HG03159 (cell line): Measurements from ENCODE around the gene DLGAP1.

Experiments used
- ATAC-seq: cut with Tn5 transposase; IDR thresholded peaks from one replicate; pipeline ENCODE4 v1.9.1; 2021; ENCODE audit warnings: mild to moderate bottlenecking, moderate library complexity; ENCODE audit not compliant: unreplicated experiment

Gene DLGAP1

DNA sequence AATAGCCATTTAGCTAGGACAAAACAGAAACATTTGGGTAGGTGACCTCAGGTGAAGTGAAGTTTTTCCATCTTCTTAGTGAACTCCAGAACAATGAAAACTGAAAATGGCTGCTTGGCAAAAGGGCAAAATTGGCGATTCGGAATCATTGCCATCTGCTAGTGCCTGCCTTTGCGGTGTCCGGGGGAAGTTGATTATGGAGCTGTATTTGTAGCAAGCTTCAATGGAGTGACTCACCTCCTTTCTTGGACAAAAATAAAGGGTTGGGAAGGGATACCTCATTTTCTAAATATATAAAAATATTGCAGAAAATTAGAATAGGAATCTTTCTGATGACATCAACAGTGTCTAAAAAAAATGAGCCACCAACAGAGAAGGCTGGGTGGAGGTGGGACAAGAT, 544.6 kb downstream of the DLGAP1 start:
- no peak for ATAC-seq

- ATAC-seq: no peak
These were observed 547.2 kb downstream of the DLGAP1 start for GRCh38 chr18:3907955-3908354.

DNA sequence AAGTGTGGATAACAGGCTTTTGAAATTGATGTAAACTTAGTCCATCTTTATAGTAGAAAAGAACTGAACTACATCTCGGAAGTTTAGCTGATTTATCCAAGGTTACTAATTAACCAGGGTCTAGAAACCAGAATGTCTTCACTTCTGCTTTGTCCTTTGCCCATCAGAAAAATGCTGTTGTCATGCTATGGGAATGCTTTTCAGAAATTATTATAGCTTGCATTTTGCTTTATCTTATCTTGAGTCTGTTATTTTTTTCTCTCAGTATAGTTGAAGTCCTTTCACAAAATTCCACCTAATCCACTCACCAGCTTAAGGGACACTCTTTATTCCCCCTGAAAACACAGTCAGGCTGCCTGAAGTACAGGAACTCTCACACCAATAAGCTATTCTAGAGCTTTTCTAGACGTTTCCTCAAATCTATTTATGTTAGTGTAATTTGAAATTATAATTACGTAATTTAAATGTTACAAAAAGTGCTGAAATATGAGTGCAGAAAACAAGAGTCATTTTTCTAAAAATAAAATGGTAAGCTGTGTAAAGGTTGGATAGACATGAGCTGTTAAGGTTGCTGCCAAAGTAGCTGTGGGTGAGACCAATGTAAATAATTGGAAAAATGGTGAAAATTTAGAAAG, 548.9 kb downstream of the DLGAP1 start:
- peak; percentile 61 for ATAC-seq

- no peak for ATAC-seq
These were observed 551.8 kb downstream of the DLGAP1 start for GRCh38 chr18:3903337-3903736.

DNA sequence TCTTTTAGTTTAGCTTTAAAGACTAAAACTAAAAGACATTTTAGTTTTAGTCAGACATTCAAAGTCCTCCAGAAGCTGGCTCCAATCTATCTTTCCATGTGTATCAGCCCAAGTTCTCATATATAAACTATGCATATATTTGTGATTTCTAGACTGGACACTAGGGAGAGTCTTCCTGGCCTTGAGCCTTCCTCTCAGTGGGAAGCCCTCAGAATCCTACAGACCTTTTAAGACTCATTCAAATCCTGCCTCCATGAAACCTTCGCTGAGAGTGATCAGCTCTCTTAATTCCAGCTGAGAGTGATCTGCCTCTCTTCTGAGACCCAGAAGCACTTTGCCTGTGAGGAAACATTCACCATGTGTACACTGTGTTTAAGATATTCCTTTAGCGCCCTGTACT, 552.4 kb downstream of the DLGAP1 start:
- no peak for ATAC-seq

GRCh38 chr18:3901811-3902210, 553.3 kb downstream of the DLGAP1 start:
- no peak for ATAC-seq

- ATAC-seq: no peak
These were observed 554.1 kb downstream of the DLGAP1 start for GRCh38 chr18:3901042-3901441.

DNA sequence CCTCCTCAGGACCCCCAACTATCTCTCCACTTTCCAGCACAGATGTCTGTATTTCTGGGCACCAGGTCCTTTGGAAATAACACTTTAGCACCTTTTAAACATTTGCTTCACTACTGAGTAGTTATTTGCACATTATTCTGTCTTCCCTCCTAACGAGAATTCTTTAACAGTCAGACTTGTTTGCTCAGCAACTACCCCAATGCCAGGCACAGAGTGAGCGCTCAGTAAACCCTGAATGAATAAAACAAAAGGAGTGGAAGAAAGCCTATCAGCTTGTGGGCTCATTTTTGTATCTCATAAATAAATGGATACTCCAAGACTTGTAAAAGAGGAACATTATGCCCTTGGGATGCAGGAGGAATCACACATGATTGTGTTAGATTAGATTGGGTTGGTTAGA, 554.8 kb downstream of the DLGAP1 start:
- no peak for ATAC-seq

- ATAC-seq: no peak
These were observed 556.1 kb downstream of the DLGAP1 start for GRCh38 chr18:3898861-3899613.

- ATAC-seq: no peak
These were observed 563.0 kb downstream of the DLGAP1 start for GRCh38 chr18:3892152-3892551.

- ATAC-seq: no peak
These were observed 563.9 kb downstream of the DLGAP1 start for GRCh38 chr18:3891245-3891644.

GRCh38 chr18:3889803-3890202, 565.3 kb downstream of the DLGAP1 start:
- no peak for ATAC-seq

- ATAC-seq: no peak
These were observed 566.0 kb downstream of the DLGAP1 start for GRCh38 chr18:3889121-3889520.

- no peak for ATAC-seq
These were observed 568.4 kb downstream of the DLGAP1 start for GRCh38 chr18:3886575-3887322.

GRCh38 chr18:3885209-3885792, 569.8 kb downstream of the DLGAP1 start:
- peak; percentile 91 for ATAC-seq

- ATAC-seq: no peak
These were observed 575.3 kb downstream of the DLGAP1 start for GRCh38 chr18:3879836-3880120.

- no peak for ATAC-seq
These were observed 575.8 kb downstream of the DLGAP1 start for GRCh38 chr18:3879114-3879835.

DNA sequence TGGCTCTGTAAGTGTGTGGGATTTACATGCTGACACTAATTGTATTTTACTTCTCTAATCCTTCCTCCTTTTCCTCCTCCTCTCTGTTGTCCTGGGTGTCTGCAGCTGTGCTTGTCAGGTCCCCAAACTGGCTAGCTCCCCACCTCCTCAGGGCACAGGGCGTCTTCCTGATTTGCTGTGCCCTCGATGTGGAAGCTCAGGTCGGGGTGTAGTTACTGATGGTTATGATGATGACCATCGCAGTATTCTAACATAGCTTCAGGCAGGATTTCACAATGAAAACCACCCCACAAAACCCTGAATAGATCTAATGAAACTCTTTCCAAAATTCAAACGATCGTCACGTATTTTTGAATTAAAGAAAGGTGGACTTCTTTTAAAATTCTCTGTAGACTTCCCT, 576.7 kb downstream of the DLGAP1 start:
- ATAC-seq: no peak

DNA sequence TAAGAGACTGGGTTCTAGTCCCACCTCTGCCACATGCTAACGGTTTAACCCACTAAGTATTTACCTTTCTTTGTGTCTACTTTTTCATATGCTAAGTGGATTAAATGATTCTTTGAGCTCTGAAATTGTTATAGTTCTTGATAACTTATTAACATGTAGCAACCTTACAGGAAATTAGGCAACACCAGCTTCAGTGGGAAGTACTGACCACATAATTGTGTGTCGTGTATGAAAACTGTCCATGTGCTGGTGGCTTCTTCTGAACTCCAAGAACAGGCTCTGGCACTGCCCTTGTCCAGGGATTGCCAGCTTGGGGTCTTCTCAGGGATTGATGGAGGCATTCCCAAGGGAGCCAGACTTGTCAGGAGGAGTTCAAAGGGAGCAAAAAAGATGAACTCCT, 577.4 kb downstream of the DLGAP1 start:
- no peak for ATAC-seq

GRCh38 chr18:3875961-3876360, 579.1 kb downstream of the DLGAP1 start:
- no peak for ATAC-seq

DNA sequence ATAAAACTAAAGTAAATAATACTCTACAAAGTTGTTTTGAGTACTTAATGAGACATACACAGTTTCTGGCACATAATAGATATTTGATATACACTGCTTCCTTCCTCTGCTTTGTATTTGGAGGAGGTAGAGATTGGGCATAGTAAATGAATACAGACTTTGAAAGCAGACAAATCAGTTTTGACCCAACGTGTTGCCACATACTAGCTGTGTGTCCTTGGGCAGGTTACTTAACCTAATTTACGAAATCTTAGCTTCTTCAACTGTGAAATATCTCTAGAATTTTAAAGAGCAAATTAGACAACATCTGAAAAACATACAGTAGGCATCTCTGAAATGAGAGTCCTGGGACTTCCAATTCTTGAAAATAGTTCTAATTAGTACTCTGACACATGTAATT, 579.7 kb downstream of the DLGAP1 start:
- no peak for ATAC-seq
